Skeletal muscle tissue (tissue), 4 donors: ENCODE results near the gene ZNF23. TPM values are rescaled to one million over a fixed set of nuclear protein-coding genes. Genes with fewer than 3 reads are reported as not detected.

ENCODE experiments used
- H3K27ac ChIP-seq: one replicate; pipeline ENCODE4 v1.7.0; 2013; ENCODE audit warnings: mild to moderate bottlenecking, low read depth, low read length, inconsistent platforms
- H3K27me3 ChIP-seq, 3 donors: one replicate each; pipeline ENCODE4 v1.7.0; 2013; ENCODE audit warnings: low read length in 3 of 3; ENCODE audit not compliant: control insufficient read depth in 3 of 3, insufficient read depth in 3 of 3
- H3K36me3 ChIP-seq, 3 donors: one replicate each; pipeline ENCODE4 v1.7.0; 2013; ENCODE audit warnings: low read length in 3 of 3; ENCODE audit not compliant: control insufficient read depth in 3 of 3, insufficient read depth in 3 of 3
- H3K4me1 ChIP-seq, 3 donors: one replicate each; pipeline ENCODE4 v1.7.0; 2013; ENCODE audit warnings: low read length in 3 of 3, mild to moderate bottlenecking in 3 of 3; ENCODE audit not compliant: control insufficient read depth in 3 of 3, insufficient read depth in 3 of 3
- H3K4me3 ChIP-seq, 3 donors: one replicate each; pipeline ENCODE4 v1.7.0; 2013; ENCODE audit warnings: low read length in 3 of 3
- H3K9ac ChIP-seq, 3 donors: one replicate each; pipeline ENCODE4 v1.7.0; 2013; ENCODE audit warnings: low read length in 3 of 3, mild to moderate bottlenecking in 3 of 3, moderate library complexity in 2 of 3, low read depth in 1 of 3
- H3K9me3 ChIP-seq, 3 donors: one replicate each; pipeline ENCODE4 v1.7.0; 2013; ENCODE audit warnings: low read length in 3 of 3; ENCODE audit not compliant: control insufficient read depth in 3 of 3
- total RNA-seq: library from RNA; depleted of rRNA; stranded (reverse); fragments of >200 nt; gene quantifications from one replicate; pipeline ENCODE4 v1.2.3, GENCODE V29; 2014
- donor health status: Osteomylitis.

ZNF23 gene
- total RNA-seq, 1 donor from 2014 or later = 5.7 TPM

DNA sequence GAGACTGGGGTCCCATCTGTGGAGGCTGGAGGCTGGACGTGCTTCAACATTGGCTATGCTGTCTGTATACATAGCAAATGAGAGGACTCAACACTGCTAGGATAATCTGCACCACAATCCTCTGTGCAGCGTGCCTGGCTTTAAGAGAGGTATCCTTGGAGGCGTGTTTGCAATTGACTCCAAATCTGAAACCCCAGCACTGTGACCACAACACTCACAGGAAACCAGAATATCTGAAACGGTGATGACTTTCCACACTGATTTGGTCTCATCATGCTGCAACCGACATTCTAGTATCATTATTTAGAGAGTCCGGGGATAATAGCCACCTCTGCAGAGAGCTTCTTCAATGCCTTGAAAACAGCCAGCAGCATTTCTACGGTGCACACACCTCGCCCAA, 55.3 kb downstream of the ZNF23 start:
- Histone ChIP-seq H3K9ac (no peak overlapping the region), H3K4me3 (no peak overlapping the region), H3K36me3 (no peaks in the 10 kb centered on the region), H3K27ac (no peak overlapping the region), H3K27me3 (peaks cover 0 to 23% (median 5%) of the 10 kb centered on the region in 3 donors), H3K9me3 (peaks cover 0 to 2% (median 0%) of the 10 kb centered on the region in 3 donors), H3K4me1 (no peaks in the 10 kb centered on the region)

DNA sequence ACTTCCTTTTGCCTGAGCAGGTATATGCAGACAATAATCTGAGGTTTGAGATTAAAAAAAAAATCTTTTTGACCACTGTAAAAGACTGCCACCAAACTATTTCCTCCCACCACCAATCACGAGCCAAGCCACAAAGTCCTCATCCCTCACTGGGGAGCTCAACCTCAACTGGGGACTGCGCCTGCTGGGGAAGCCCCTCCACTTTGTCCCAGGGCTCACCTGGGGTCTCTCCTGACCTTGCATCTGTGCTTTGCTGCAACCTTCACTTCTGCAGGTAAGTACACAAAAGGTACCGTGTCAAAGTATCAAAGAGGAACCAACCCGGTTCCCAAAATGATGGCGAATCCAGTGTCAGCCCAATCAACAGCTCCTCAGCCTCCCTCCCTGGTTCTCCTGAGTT, 55.7 kb downstream of the ZNF23 start:
- no peaks in the 10 kb centered on the region for H3K36me3 ChIP-seq
- H3K9me3 ChIP-seq = peaks cover 0 to 2% (median 0%) of the 10 kb centered on the region in 3 donors
- peaks cover 0 to 23% (median 5%) of the 10 kb centered on the region in 3 donors for H3K27me3 ChIP-seq
- no peaks in the 10 kb centered on the region for H3K4me1 ChIP-seq
- H3K27ac ChIP-seq = no peak overlapping the region
- no peak overlapping the region for H3K4me3 ChIP-seq
- no peak overlapping the region for H3K9ac ChIP-seq

DNA sequence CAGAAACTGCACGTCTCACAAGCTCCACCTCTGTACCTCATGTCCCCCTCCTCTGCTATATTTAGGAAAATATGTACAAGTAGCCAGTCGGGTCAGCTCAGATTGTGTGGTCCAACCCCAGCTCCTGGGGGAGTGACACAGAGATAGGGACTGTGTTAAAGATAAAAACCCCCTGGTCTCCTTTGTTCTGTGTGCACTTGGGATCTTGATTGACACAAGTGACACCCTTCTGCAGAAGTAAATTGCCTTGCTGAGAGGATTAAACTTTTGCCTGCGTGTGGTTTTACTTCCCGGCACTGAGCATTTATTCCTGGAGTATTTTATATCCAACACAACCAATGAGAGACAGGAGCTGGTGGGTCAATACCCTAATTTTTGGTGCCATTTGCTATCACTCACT, 57.7 kb downstream of the ZNF23 start:
- Histone ChIP-seq H3K9ac (no peak overlapping the region), H3K36me3 (no peaks in the 10 kb centered on the region), H3K27ac (no peak overlapping the region), H3K4me3 (no peak overlapping the region), H3K4me1 (no peaks in the 10 kb centered on the region), H3K9me3 (peaks cover 0 to 2% (median 0%) of the 10 kb centered on the region in 3 donors), H3K27me3 (peaks cover 0 to 15% (median 5%) of the 10 kb centered on the region in 3 donors)

DNA sequence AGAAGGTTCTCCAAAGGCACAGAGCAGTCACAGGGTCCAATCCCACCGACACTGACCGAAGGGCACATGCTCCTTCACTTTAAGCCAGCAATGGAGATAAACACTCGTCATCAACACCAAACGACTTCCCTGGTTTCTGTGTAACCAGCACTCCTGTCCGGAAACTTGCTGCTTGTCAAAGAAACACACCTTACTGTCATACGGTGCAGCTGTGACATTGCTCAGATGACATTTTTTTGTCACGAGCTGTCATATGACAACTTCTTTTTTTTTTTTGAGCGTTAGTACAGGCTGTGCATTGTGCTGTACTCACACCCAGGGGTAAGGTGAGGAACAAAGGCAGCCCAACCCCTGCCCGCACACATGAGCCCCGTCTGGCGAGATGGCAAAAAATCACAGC, 59.4 kb downstream of the ZNF23 start:
- Histone ChIP-seq H3K36me3 (no peaks in the 10 kb centered on the region), H3K9ac (no peak overlapping the region), H3K27ac (no peak overlapping the region), H3K9me3 (peaks cover 0 to 2% (median 0%) of the 10 kb centered on the region in 3 donors), H3K27me3 (peaks cover 0 to 16% (median 5%) of the 10 kb centered on the region in 3 donors), H3K4me1 (no peaks in the 10 kb centered on the region), H3K4me3 (no peak overlapping the region)

DNA sequence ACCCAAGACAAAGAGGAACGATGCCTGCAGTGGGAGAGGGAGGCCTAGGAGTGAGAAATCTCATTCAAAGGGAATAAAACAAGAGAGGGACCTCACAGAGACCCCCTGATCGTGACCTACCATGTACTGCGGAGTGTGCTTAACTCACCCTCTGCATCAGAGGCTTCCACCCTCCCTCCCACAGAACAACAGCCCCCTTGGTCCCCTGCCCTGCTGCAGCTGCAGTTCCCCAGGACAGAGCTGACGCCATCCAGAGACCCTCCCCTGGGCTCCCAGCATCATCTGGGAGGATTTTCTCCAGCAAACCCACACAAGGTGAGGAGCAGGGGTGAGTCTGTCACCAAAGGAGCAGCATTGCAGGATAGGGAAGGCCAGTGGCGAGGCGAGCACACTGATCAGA, 60.0 kb downstream of the ZNF23 start:
- no peaks in the 10 kb centered on the region for H3K4me1 ChIP-seq
- no peak overlapping the region for H3K9ac ChIP-seq
- H3K4me3 ChIP-seq = no peak overlapping the region
- H3K9me3 ChIP-seq = peaks cover 0 to 2% (median 0%) of the 10 kb centered on the region in 3 donors
- H3K27me3 ChIP-seq = peaks cover 0 to 22% (median 7%) of the 10 kb centered on the region in 3 donors
- H3K36me3 ChIP-seq = no peaks in the 10 kb centered on the region
- H3K27ac ChIP-seq = no peak overlapping the region

DNA sequence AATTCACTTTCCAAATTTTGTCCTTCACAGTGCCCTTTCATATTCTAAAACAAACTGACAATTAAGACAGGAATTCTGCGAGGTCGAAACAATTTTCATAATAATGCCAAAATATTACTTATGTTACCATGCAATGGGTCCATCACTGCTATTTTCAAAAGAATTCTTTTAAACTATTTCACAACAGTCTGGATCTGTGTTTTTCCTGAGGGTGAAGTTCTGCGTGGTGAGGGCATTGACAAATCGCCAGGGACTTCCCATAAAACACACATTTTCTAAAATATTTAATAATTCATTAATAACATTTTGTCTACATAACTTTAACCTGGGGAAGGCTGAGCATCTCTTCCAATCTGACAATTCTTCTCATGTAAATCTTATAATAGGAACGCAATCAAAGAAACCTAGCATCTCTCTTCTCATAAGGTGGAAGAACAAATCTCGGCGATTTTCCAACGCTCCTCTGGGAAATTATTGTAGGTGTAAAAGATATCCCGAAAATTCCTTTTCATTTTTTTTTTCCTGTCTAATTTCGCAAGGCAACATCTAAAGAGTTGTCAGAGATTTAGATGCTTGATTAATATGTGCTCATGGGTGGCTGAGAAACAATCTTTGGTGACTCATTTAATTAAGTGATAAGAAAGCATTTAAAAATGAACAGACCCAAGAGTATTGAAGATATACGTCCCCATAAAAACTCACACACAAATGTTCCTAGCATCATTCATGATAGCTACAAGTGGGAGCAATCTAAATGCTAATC, 62.1 kb downstream of the ZNF23 start:
- Histone ChIP-seq H3K9me3 (no peaks in the 10 kb centered on the region), H3K27me3 (peaks cover 0 to 28% (median 10%) of the 10 kb centered on the region in 3 donors), H3K36me3 (no peaks in the 10 kb centered on the region), H3K4me3 (no peak overlapping the region), H3K27ac (no peak overlapping the region), H3K4me1 (no peaks in the 10 kb centered on the region), H3K9ac (no peak overlapping the region)

Other genes with a start within 250 kb of the ZNF23 start
- 3.7 TPM for gene HYDIN, start 231.5 kb downstream of the ZNF23 start, total RNA-seq
- gene CMTR2, start 172.8 kb downstream of the ZNF23 start, total RNA-seq = 26.1 TPM
- gene CALB2, start 103.5 kb downstream of the ZNF23 start, total RNA-seq = 1.0 TPM
- not detected for gene TLE7, start 20.2 kb downstream of the ZNF23 start, total RNA-seq
- gene ZNF19, start 27.1 kb upstream of the ZNF23 start, total RNA-seq = 1.0 TPM
- gene CHST4, start 64.2 kb upstream of the ZNF23 start, total RNA-seq = not detected
- not detected for gene TAT, start 114.8 kb upstream of the ZNF23 start, total RNA-seq
- not detected for gene MARVELD3, start 163.9 kb upstream of the ZNF23 start, total RNA-seq